Measurements from ENCODE around the gene RNF111. TPM values are rescaled to one million over a fixed set of nuclear protein-coding genes. Genes with fewer than 3 reads are reported as not detected.
A peak's percentile ranks its signal among the peaks of the same experiment; 100 is the strongest.

The RNF111 gene
- polyA plus RNA-seq, 1 donor, result 30.7 TPM

GRCh38 chr15:58967479-58967878 lies 20.0 kb upstream of the RNF111 start:
- WGBS (ENCODE audit: insufficient coverage, low lambda C conversion rate), result no CpG with 5 or more reads among the region's 2 CpGs
- no peak for DNase-seq
- Histone ChIP-seq H3K36me3 (ENCODE audit: control insufficient read depth, insufficient read depth, low read length) (no peaks in the 10 kb centered on the region), H3K4me3 (ENCODE audit: low read length) (no peak overlapping the region), H3K27me3 (ENCODE audit: control insufficient read depth, insufficient read depth, low read length) (no peaks in the 10 kb centered on the region), H3K27ac (ENCODE audit: low read length) (no peak overlapping the region), H3K9me3 (ENCODE audit: control insufficient read depth, low read depth, low read length) (no peaks in the 10 kb centered on the region), H3K4me1 (ENCODE audit: control insufficient read depth, insufficient read depth, low read length) (no peaks in the 10 kb centered on the region)

GRCh38 chr15:58977887-58978286 lies 9.6 kb upstream of the RNF111 start:
- Histone ChIP-seq H3K9me3 (ENCODE audit: control insufficient read depth, low read depth, low read length) (no peaks in the 10 kb centered on the region), H3K27me3 (ENCODE audit: control insufficient read depth, insufficient read depth, low read length) (no peaks in the 10 kb centered on the region), H3K27ac (ENCODE audit: low read length) (no peak overlapping the region), H3K4me1 (ENCODE audit: control insufficient read depth, insufficient read depth, low read length) (no peaks in the 10 kb centered on the region), H3K36me3 (ENCODE audit: control insufficient read depth, insufficient read depth, low read length) (no peaks in the 10 kb centered on the region), H3K4me3 (ENCODE audit: low read length) (no peak overlapping the region)
- no peak for DNase-seq

GRCh38 chr15:58980351-58980939 lies 7.0 kb upstream of the RNF111 start:
- Histone ChIP-seq H3K27me3 (ENCODE audit: control insufficient read depth, insufficient read depth, low read length) (no peaks in the 10 kb centered on the region), H3K4me1 (ENCODE audit: control insufficient read depth, insufficient read depth, low read length) (no peaks in the 10 kb centered on the region), H3K36me3 (ENCODE audit: control insufficient read depth, insufficient read depth, low read length) (no peaks in the 10 kb centered on the region), H3K9me3 (ENCODE audit: control insufficient read depth, low read depth, low read length) (no peaks in the 10 kb centered on the region), H3K4me3 (ENCODE audit: low read length) (no peak overlapping the region), H3K27ac (ENCODE audit: low read length) (no peak overlapping the region)
- DNase-seq, result no peak
- WGBS (ENCODE audit: insufficient coverage, low lambda C conversion rate), result 22% methylated on average over 2 of the region's 5 CpGs

GRCh38 chr15:58981808-58982475 lies 5.5 kb upstream of the RNF111 start:
- Histone ChIP-seq H3K4me1 (ENCODE audit: control insufficient read depth, insufficient read depth, low read length) (no peaks in the 10 kb centered on the region), H3K9me3 (ENCODE audit: control insufficient read depth, low read depth, low read length) (no peaks in the 10 kb centered on the region), H3K4me3 (ENCODE audit: low read length) (no peak overlapping the region), H3K27ac (ENCODE audit: low read length) (no peak overlapping the region), H3K27me3 (ENCODE audit: control insufficient read depth, insufficient read depth, low read length) (no peaks in the 10 kb centered on the region), H3K36me3 (ENCODE audit: control insufficient read depth, insufficient read depth, low read length) (no peaks in the 10 kb centered on the region)
- DNase-seq, result no peak
- 100% methylated on average over 2 of the region's 6 CpGs for WGBS (ENCODE audit: insufficient coverage, low lambda C conversion rate)

GRCh38 chr15:58983261-58983660 lies 4.2 kb upstream of the RNF111 start:
- no peak overlapping the region for H3K4me3 ChIP-seq (ENCODE audit: low read length)
- no peaks in the 10 kb centered on the region for H3K9me3 ChIP-seq (ENCODE audit: control insufficient read depth, low read depth, low read length)
- DNase-seq, result no peak
- no peaks in the 10 kb centered on the region for H3K27me3 ChIP-seq (ENCODE audit: control insufficient read depth, insufficient read depth, low read length)
- H3K27ac ChIP-seq (ENCODE audit: low read length), result no peak overlapping the region
- WGBS (ENCODE audit: insufficient coverage, low lambda C conversion rate), result no CpG with 5 or more reads among the region's 2 CpGs
- no peaks in the 10 kb centered on the region for H3K4me1 ChIP-seq (ENCODE audit: control insufficient read depth, insufficient read depth, low read length)
- H3K36me3 ChIP-seq (ENCODE audit: control insufficient read depth, insufficient read depth, low read length), result no peaks in the 10 kb centered on the region

- 58% methylated on average over 3 of the region's 4 CpGs for WGBS (ENCODE audit: insufficient coverage, low lambda C conversion rate)
- H3K4me3 ChIP-seq (ENCODE audit: low read length), result no peak overlapping the region
- no peaks in the 10 kb centered on the region for H3K27me3 ChIP-seq (ENCODE audit: control insufficient read depth, insufficient read depth, low read length)
- no peaks in the 10 kb centered on the region for H3K9me3 ChIP-seq (ENCODE audit: control insufficient read depth, low read depth, low read length)
- no peaks in the 10 kb centered on the region for H3K36me3 ChIP-seq (ENCODE audit: control insufficient read depth, insufficient read depth, low read length)
- DNase-seq, result no peak
- H3K27ac ChIP-seq (ENCODE audit: low read length), result no peak overlapping the region
- peaks cover 7% of the 10 kb centered on the region for H3K4me1 ChIP-seq (ENCODE audit: control insufficient read depth, insufficient read depth, low read length)
Measured at GRCh38 chr15:58985443-58985842, 2.0 kb upstream of the RNF111 start.

- Histone ChIP-seq H3K9me3 (ENCODE audit: control insufficient read depth, low read depth, low read length) (no peaks in the 10 kb centered on the region), H3K36me3 (ENCODE audit: control insufficient read depth, insufficient read depth, low read length) (peaks cover 5% of the 10 kb centered on the region), H3K4me1 (ENCODE audit: control insufficient read depth, insufficient read depth, low read length) (peaks cover 7% of the 10 kb centered on the region), H3K27me3 (ENCODE audit: control insufficient read depth, insufficient read depth, low read length) (no peaks in the 10 kb centered on the region), H3K4me3 (ENCODE audit: low read length) (peak overlapping the region; percentile 98), H3K27ac (ENCODE audit: low read length) (peak overlapping the region; percentile 99)
- WGBS (ENCODE audit: insufficient coverage, low lambda C conversion rate), result 0% methylated on average over 1 of the region's 9 CpGs
- no peak for DNase-seq
Measured at GRCh38 chr15:58987036-58987435, 427 bp upstream of the RNF111 start.

- WGBS (ENCODE audit: insufficient coverage, low lambda C conversion rate), result 6% methylated on average over 7 of the region's 36 CpGs
- Histone ChIP-seq H3K4me1 (ENCODE audit: control insufficient read depth, insufficient read depth, low read length) (peaks cover 7% of the 10 kb centered on the region), H3K27ac (ENCODE audit: low read length) (peak overlapping the region; percentile 99), H3K27me3 (ENCODE audit: control insufficient read depth, insufficient read depth, low read length) (no peaks in the 10 kb centered on the region), H3K4me3 (ENCODE audit: low read length) (peak overlapping the region; percentile 98), H3K9me3 (ENCODE audit: control insufficient read depth, low read depth, low read length) (no peaks in the 10 kb centered on the region), H3K36me3 (ENCODE audit: control insufficient read depth, insufficient read depth, low read length) (peaks cover 10% of the 10 kb centered on the region)
- DNase-seq, result peak in 1 of 2 donors; percentile 73
Measured at GRCh38 chr15:58988006-58988785, 733 bp downstream of the RNF111 start.

- peaks cover 13% of the 10 kb centered on the region for H3K36me3 ChIP-seq (ENCODE audit: control insufficient read depth, insufficient read depth, low read length)
- no peaks in the 10 kb centered on the region for H3K9me3 ChIP-seq (ENCODE audit: control insufficient read depth, low read depth, low read length)
- WGBS (ENCODE audit: insufficient coverage, low lambda C conversion rate), result no CpG with 5 or more reads among the region's 10 CpGs
- peaks cover 7% of the 10 kb centered on the region for H3K4me1 ChIP-seq (ENCODE audit: control insufficient read depth, insufficient read depth, low read length)
- H3K27ac ChIP-seq (ENCODE audit: low read length), result no peak overlapping the region
- no peak overlapping the region for H3K4me3 ChIP-seq (ENCODE audit: low read length)
- DNase-seq, result no peak
- H3K27me3 ChIP-seq (ENCODE audit: control insufficient read depth, insufficient read depth, low read length), result no peaks in the 10 kb centered on the region
Measured at GRCh38 chr15:58992181-58992580, 4.7 kb downstream of the RNF111 start.

GRCh38 chr15:58994906-58995453 lies 7.5 kb downstream of the RNF111 start:
- H3K4me1 ChIP-seq (ENCODE audit: control insufficient read depth, insufficient read depth, low read length), result no peaks in the 10 kb centered on the region
- H3K36me3 ChIP-seq (ENCODE audit: control insufficient read depth, insufficient read depth, low read length), result peaks cover 15% of the 10 kb centered on the region
- H3K27me3 ChIP-seq (ENCODE audit: control insufficient read depth, insufficient read depth, low read length), result no peaks in the 10 kb centered on the region
- no peak for DNase-seq
- 100% methylated on average over 1 of the region's 1 CpG for WGBS (ENCODE audit: insufficient coverage, low lambda C conversion rate)
- H3K4me3 ChIP-seq (ENCODE audit: low read length), result no peak overlapping the region
- no peak overlapping the region for H3K27ac ChIP-seq (ENCODE audit: low read length)
- no peaks in the 10 kb centered on the region for H3K9me3 ChIP-seq (ENCODE audit: control insufficient read depth, low read depth, low read length)
